ENCODE data around the gene SORCS2. TPM values are rescaled to one million over a fixed set of nuclear protein-coding genes. Genes with fewer than 3 reads are reported as not detected.

Gene SORCS2
- polyA plus RNA-seq, 1 of the 3 experiments (the other 2 are of a cell fraction) = 1.6 TPM

DNA sequence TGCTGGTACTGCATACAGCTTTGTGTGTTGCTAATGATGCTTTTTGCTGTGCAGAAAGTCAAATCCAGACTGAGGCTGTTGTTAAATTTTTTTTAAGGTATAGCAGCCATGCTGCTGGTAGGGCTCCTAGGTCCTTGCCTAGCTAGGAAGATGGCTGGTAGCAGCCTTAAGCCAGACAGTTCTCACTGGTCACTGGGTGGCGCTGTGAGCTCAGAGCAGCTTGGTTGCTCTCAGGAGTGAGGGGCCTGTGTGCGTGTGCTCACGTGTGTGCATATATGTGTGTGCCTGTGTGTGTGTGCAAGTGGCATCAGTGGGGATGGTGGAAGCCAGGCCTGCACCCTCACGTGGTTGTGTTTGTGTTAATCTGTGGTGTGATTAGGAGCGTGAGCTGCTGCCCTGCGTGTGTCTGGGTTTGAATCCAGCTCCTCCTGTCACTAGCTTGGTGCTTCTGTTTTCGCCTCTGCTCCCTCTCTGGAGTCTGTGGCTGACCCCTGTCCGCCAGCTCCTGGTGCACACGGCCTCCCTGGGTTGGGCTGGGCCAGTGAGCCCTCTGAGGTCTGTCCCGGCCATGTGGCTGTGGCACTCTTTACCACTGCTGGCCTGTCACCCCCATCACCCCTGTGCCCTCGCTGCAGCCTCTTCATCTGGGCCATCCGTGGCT is 46.1 kb downstream of the SORCS2 start:
- TF ChIP-seq CHD2 (IDR thresholded peaks at IDR 0.05; ENCODE audit: low read length, partially characterized antibody) (no peak), GATA2 (CRISPR knock-in tag; IDR thresholded peaks at IDR 0.05) (no peak)
- TF ChIP-seq, protein P1, sequence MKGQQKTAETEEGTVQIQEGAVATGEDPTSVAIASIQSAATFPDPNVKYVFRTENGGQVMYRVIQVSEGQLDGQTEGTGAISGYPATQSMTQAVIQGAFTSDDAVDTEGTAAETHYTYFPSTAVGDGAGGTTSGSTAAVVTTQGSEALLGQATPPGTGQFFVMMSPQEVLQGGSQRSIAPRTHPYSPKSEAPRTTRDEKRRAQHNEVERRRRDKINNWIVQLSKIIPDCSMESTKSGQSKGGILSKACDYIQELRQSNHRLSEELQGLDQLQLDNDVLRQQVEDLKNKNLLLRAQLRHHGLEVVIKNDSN (IDR thresholded peaks at IDR 0.05; ENCODE audit: borderline replicate concordance, low read depth) = no peak
- TF ChIP-seq, protein P2, sequence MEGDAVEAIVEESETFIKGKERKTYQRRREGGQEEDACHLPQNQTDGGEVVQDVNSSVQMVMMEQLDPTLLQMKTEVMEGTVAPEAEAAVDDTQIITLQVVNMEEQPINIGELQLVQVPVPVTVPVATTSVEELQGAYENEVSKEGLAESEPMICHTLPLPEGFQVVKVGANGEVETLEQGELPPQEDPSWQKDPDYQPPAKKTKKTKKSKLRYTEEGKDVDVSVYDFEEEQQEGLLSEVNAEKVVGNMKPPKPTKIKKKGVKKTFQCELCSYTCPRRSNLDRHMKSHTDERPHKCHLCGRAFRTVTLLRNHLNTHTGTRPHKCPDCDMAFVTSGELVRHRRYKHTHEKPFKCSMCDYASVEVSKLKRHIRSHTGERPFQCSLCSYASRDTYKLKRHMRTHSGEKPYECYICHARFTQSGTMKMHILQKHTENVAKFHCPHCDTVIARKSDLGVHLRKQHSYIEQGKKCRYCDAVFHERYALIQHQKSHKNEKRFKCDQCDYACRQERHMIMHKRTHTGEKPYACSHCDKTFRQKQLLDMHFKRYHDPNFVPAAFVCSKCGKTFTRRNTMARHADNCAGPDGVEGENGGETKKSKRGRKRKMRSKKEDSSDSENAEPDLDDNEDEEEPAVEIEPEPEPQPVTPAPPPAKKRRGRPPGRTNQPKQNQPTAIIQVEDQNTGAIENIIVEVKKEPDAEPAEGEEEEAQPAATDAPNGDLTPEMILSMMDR (IDR thresholded peaks at IDR 0.05) = peak; percentile 40
- no peaks in the 10 kb centered on the region for H4K20me1 ChIP-seq (ENCODE audit: insufficient read depth)
- ChIA-PET POLR2A (no interaction called here), CTCF (interaction anchor here (0.6 to 1.4 kb wide), 4 partner anchors 9 to 58 kb away, joined by 3 to 5 read pairs (median 4); no protein-coding TSS in a partner anchor)
- H3F3A ChIP-seq (replicated peaks; ENCODE audit: insufficient read depth) = no peaks in the 10 kb centered on the region
- no peaks in the 10 kb centered on the region for H3K9me2 ChIP-seq
- no peak overlapping the region for H3K27ac ChIP-seq (ENCODE audit: low read depth in 2 of 2, low read length in 1 of 2)
- H3K36me3 ChIP-seq (replicated peaks in 1 of 2; ENCODE audit: control insufficient read depth in 1 of 2, insufficient read depth in 2 of 2, low read length in 1 of 2) = no peaks in the 10 kb centered on the region
- H3K4me3 ChIP-seq (ENCODE audit: low read depth in 2 of 2, low read length in 1 of 2) = no peak overlapping the region
- no peaks in the 10 kb centered on the region for H3K27me3 ChIP-seq (ENCODE audit: insufficient read depth)
- H3K9me3 ChIP-seq = no peaks in the 10 kb centered on the region
- H3K4me2 ChIP-seq = no peak overlapping the region
- H3K4me1 ChIP-seq (ENCODE audit: control insufficient read depth in 1 of 2, insufficient read depth in 2 of 2, low read depth in 1 of 2, low read length in 1 of 2) = no peaks in the 10 kb centered on the region; a peak in 1 of 4 replicates
- no peak overlapping the region for H2AFZ ChIP-seq (ENCODE audit: low read depth)
- no peak for DNase-seq
- WGBS (ENCODE audit: low lambda C conversion rate) = 64% methylated on average over 8 of the region's 12 CpGs
- no peaks in the 10 kb centered on the region for H3K79me2 ChIP-seq (ENCODE audit: insufficient read depth)
- no peak overlapping the region for H3K9ac ChIP-seq

GRCh38 chr4:7239101-7239820 is 46.9 kb downstream of the SORCS2 start:
- H3K4me3 ChIP-seq (ENCODE audit: low read depth in 2 of 2, low read length in 1 of 2) = no peak overlapping the region
- no peak overlapping the region for H2AFZ ChIP-seq (ENCODE audit: low read depth)
- no peak overlapping the region for H3K9ac ChIP-seq
- no peak overlapping the region for H3K27ac ChIP-seq (ENCODE audit: low read depth in 2 of 2, low read length in 1 of 2)
- H3F3A ChIP-seq (replicated peaks; ENCODE audit: insufficient read depth) = no peaks in the 10 kb centered on the region
- H3K9me3 ChIP-seq = no peaks in the 10 kb centered on the region
- CTCF ChIA-PET = interaction anchor here (0.7 to 1.4 kb wide), 4 partner anchors 57 to 138 kb away, joined by 3 to 6 read pairs (median 4); no protein-coding TSS in a partner anchor
- no peaks in the 10 kb centered on the region for H3K79me2 ChIP-seq (ENCODE audit: insufficient read depth)
- 74% methylated on average over 10 of the region's 15 CpGs for WGBS (ENCODE audit: low lambda C conversion rate)
- POLR2A ChIA-PET = no interaction called here
- no peaks in the 10 kb centered on the region; a peak in 1 of 4 replicates for H3K4me1 ChIP-seq (ENCODE audit: control insufficient read depth in 1 of 2, insufficient read depth in 2 of 2, low read depth in 1 of 2, low read length in 1 of 2)
- no peaks in the 10 kb centered on the region for H3K9me2 ChIP-seq
- no peak for DNase-seq
- H3K36me3 ChIP-seq (replicated peaks in 1 of 2; ENCODE audit: control insufficient read depth in 1 of 2, insufficient read depth in 2 of 2, low read length in 1 of 2) = no peaks in the 10 kb centered on the region
- no peaks in the 10 kb centered on the region for H3K27me3 ChIP-seq (ENCODE audit: insufficient read depth)
- H3K4me2 ChIP-seq = no peak overlapping the region
- H4K20me1 ChIP-seq (ENCODE audit: insufficient read depth) = no peaks in the 10 kb centered on the region
- TF ChIP-seq FOXM1 (IDR thresholded peaks at IDR 0.05; ENCODE audit: low read depth) = no peak
- no peak for TF ChIP-seq TCF12 (IDR thresholded peaks at IDR 0.05)
- TF ChIP-seq, protein P3, sequence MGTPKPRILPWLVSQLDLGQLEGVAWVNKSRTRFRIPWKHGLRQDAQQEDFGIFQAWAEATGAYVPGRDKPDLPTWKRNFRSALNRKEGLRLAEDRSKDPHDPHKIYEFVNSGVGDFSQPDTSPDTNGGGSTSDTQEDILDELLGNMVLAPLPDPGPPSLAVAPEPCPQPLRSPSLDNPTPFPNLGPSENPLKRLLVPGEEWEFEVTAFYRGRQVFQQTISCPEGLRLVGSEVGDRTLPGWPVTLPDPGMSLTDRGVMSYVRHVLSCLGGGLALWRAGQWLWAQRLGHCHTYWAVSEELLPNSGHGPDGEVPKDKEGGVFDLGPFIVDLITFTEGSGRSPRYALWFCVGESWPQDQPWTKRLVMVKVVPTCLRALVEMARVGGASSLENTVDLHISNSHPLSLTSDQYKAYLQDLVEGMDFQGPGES (IDR thresholded peaks at IDR 0.05; ENCODE audit: low read depth, low read length) = no peak
- no peak for TF ChIP-seq RXRA (IDR thresholded peaks at IDR 0.05; ENCODE audit: borderline replicate concordance, low read depth)
- TF ChIP-seq FOSL2 (IDR thresholded peaks at IDR 0.05; ENCODE audit: borderline replicate concordance, low read depth) = no peak
- no peak for TF ChIP-seq TEAD4 (IDR thresholded peaks at IDR 0.05; ENCODE audit: borderline replicate concordance, insufficient read depth)
- TF ChIP-seq, protein P1 (IDR thresholded peaks at IDR 0.05; ENCODE audit: borderline replicate concordance, low read depth) = no peak
- TF ChIP-seq GATA2 (CRISPR knock-in tag; IDR thresholded peaks at IDR 0.05) = no peak
- no peak for TF ChIP-seq SMC3 (IDR thresholded peaks at IDR 0.05; ENCODE audit: low read depth, low read length)
- no peak for TF ChIP-seq MXI1 (IDR thresholded peaks at IDR 0.05; ENCODE audit: low read depth, low read length)
- TF ChIP-seq MAX (IDR thresholded peaks at IDR 0.05; ENCODE audit: low read depth) = no peak
- TF ChIP-seq, protein P4, sequence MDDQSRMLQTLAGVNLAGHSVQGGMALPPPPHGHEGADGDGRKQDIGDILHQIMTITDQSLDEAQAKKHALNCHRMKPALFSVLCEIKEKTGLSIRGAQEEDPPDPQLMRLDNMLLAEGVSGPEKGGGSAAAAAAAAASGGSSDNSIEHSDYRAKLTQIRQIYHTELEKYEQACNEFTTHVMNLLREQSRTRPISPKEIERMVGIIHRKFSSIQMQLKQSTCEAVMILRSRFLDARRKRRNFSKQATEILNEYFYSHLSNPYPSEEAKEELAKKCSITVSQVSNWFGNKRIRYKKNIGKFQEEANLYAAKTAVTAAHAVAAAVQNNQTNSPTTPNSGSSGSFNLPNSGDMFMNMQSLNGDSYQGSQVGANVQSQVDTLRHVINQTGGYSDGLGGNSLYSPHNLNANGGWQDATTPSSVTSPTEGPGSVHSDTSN (IDR thresholded peaks at IDR 0.05) = no peak
- TF ChIP-seq RCOR1 (IDR thresholded peaks at IDR 0.05; ENCODE audit: low read length) = no peak
- TF ChIP-seq RFX5 (IDR thresholded peaks at IDR 0.05; ENCODE audit: low read length) = no peak
- no peak for TF ChIP-seq RAD21 (IDR thresholded peaks at IDR 0.05; ENCODE audit: low read length)
- TF ChIP-seq EZH2phosphoT487 (IDR thresholded peaks at IDR 0.05; ENCODE audit: borderline replicate concordance, low read depth) = no peak
- no peak for TF ChIP-seq YY1 (IDR thresholded peaks at IDR 0.05; ENCODE audit: low read depth)

All from SK-N-SH (cell line).